ENCODE data around the gene SASH1. TPM values are rescaled to one million over a fixed set of nuclear protein-coding genes. Genes with fewer than 3 reads are reported as not detected.

SASH1 gene
- total RNA-seq, 1 donor from 2014 or later = 75.7 TPM

DNA sequence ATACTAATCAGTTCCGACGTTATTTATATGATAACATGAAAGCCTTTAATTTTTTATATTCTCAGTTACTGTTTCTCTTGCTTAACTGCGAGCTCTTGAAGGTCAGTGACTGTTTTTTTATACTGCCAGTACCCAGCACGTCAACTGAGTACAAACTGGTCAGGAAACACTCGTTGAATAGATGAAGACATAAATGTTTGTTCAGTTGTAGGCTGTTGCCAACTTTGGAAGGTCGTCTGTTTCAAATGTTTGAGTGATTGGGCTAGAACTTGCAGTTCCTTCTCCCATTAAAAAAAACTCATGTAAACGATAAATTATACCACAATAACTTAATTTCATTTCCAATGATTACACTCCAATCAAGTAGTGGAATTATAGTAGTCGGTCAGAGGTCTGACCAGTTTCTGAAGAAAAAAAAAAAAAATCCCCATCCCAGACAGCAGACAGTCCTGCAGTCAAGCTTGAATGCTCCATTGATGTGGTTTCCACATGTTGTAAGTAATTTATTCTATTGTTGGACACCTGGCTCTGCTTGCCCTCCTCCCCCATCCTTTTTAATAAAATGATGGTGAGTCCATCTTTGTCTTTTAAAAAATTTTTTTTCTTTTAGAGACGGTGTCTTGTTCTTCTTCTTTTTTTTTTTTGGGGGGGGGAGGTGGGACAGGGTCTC lies 81.1 kb downstream of the SASH1 start:
- no peak for DNase-seq (ENCODE audit: extremely low spot score, unreplicated experiment)
- no peak for TF ChIP-seq CTCF (IDR thresholded peaks at IDR 0.05)
- Mint-ChIP-seq H3K36me3 (ENCODE audit: unreplicated experiment) (peaks cover 2% of the 10 kb centered on the region), H3K27me3 (ENCODE audit: unreplicated experiment) (no peaks in the 10 kb centered on the region), H3K27ac (ENCODE audit: unreplicated experiment) (no peak overlapping the region), H3K4me1 (ENCODE audit: unreplicated experiment) (peaks cover 18% of the 10 kb centered on the region), H3K4me3 (ENCODE audit: unreplicated experiment) (no peak overlapping the region), H3K9me3 (ENCODE audit: unreplicated experiment) (no peaks in the 10 kb centered on the region)

DNA sequence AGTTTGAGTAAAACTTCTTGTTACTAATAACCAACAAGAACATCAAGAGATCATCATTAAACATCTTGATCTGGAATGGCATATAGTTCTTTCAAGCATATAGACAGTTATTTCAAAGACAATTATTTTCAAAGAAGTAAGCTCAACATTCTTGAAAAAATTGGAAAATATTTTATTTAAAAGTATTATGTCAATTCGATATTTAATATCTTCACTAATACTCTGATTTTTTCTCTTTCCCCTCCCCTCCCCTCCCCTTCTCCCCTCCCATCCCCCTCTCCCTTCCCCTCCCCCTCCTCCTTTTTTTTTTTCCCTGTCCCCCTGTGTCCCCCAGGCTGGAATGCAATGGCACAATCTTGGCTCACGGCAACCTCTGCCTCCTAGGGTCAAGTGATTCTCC lies 82.8 kb downstream of the SASH1 start:
- no peak for DNase-seq (ENCODE audit: extremely low spot score, unreplicated experiment)
- Mint-ChIP-seq H3K36me3 (ENCODE audit: unreplicated experiment) (peaks cover 3% of the 10 kb centered on the region), H3K4me1 (ENCODE audit: unreplicated experiment) (peaks cover 20% of the 10 kb centered on the region), H3K4me3 (ENCODE audit: unreplicated experiment) (no peak overlapping the region), H3K9me3 (ENCODE audit: unreplicated experiment) (no peaks in the 10 kb centered on the region), H3K27ac (ENCODE audit: unreplicated experiment) (no peak overlapping the region), H3K27me3 (ENCODE audit: unreplicated experiment) (no peaks in the 10 kb centered on the region)
- no peak for TF ChIP-seq CTCF (IDR thresholded peaks at IDR 0.05)

DNA sequence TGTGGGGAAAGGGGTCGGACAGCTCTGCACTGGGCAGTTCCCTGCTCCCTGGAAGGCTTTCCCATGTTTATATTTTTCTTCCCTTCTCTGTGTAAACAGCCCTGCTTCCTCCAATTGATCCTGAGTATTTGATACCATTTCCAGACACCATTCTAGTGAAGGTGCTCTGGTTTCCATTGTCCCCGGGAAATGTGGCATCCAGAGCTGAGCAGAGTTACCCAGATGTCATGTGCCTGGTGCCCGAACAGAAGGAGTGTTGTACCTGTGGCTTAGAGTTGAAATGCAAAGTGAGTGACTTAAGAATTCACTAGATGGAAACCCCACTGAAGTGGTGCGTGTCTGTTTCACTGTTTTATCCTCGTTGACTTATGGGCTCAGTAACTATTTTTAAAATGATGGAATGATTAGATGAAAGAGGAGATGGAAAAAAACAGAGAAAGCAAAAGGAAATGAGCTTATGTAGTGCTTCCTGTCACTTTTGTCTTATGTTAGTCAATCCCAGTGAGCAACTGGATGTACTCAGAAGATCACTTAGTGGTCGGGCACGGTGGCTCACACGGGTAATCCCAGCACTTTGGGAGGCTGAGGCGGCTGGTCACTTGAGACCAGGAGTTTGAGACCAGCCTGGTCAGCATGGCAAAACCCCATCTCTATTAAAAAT lies 83.8 kb downstream of the SASH1 start:
- H3K9me3 Mint-ChIP-seq (ENCODE audit: unreplicated experiment) = no peaks in the 10 kb centered on the region
- H3K4me1 Mint-ChIP-seq (ENCODE audit: unreplicated experiment) = peaks cover 20% of the 10 kb centered on the region
- peak overlapping the region; percentile 45 for H3K27ac Mint-ChIP-seq (ENCODE audit: unreplicated experiment)
- no peak for DNase-seq (ENCODE audit: extremely low spot score, unreplicated experiment)
- peaks cover 5% of the 10 kb centered on the region for H3K36me3 Mint-ChIP-seq (ENCODE audit: unreplicated experiment)
- no peak for TF ChIP-seq CTCF (IDR thresholded peaks at IDR 0.05)
- H3K4me3 Mint-ChIP-seq (ENCODE audit: unreplicated experiment) = no peak overlapping the region
- no peaks in the 10 kb centered on the region for H3K27me3 Mint-ChIP-seq (ENCODE audit: unreplicated experiment)

DNA sequence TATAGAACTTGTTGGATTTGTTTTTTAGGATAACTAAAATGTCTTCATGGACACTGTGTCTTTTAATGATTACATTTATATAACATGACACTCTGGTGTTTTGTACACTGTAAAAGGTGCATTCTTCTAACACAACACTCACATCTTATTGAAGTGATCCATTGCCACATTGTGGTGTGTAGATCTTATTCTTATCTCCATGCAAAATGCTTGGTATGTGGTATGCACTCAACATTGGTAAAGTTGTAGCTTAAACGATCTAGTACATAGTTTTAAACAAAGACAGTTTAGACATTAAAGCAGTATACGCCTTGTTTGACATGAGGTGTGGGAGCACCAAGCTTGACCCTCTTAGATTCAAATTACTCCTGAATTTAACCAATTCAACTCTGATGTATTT lies 84.7 kb downstream of the SASH1 start:
- Mint-ChIP-seq H3K4me3 (ENCODE audit: unreplicated experiment) (no peak overlapping the region), H3K9me3 (ENCODE audit: unreplicated experiment) (no peaks in the 10 kb centered on the region), H3K27me3 (ENCODE audit: unreplicated experiment) (no peaks in the 10 kb centered on the region), H3K4me1 (ENCODE audit: unreplicated experiment) (peaks cover 27% of the 10 kb centered on the region), H3K36me3 (ENCODE audit: unreplicated experiment) (peaks cover 5% of the 10 kb centered on the region), H3K27ac (ENCODE audit: unreplicated experiment) (no peak overlapping the region)
- no peak for TF ChIP-seq CTCF (IDR thresholded peaks at IDR 0.05)
- DNase-seq (ENCODE audit: extremely low spot score, unreplicated experiment) = no peak

DNA sequence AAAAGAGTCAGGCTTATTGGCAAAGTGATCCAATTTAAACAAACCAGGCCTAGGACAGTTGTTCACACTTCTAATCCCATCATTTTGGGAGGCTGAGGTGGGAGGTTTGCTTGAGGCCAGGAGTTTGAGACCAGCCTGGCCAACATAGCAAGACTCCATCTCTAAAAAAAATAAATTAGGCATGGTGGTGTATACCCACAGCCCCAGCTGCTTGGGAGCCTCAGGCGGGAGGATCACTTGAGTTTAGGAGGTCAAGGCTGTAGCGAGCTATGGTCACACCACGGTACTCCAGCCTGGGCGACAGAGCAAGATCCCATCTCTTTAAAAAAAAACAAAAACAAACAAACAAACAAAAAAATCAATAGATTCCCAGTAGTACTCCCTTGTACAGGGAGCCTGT lies 86.8 kb downstream of the SASH1 start:
- no peaks in the 10 kb centered on the region for H3K9me3 Mint-ChIP-seq (ENCODE audit: unreplicated experiment)
- H3K36me3 Mint-ChIP-seq (ENCODE audit: unreplicated experiment) = peaks cover 5% of the 10 kb centered on the region
- TF ChIP-seq CTCF (IDR thresholded peaks at IDR 0.05) = no peak
- H3K4me3 Mint-ChIP-seq (ENCODE audit: unreplicated experiment) = no peak overlapping the region
- no peak overlapping the region for H3K27ac Mint-ChIP-seq (ENCODE audit: unreplicated experiment)
- H3K27me3 Mint-ChIP-seq (ENCODE audit: unreplicated experiment) = no peaks in the 10 kb centered on the region
- DNase-seq (ENCODE audit: extremely low spot score, unreplicated experiment) = no peak
- peaks cover 22% of the 10 kb centered on the region for H3K4me1 Mint-ChIP-seq (ENCODE audit: unreplicated experiment)

All from osteocyte (in vitro differentiated cells).